PFSK-1 (cell line): Measurements from ENCODE around the gene DIP2C.

ENCODE experiments used
- FOXP2 ChIP-seq: optimal IDR thresholded peaks from 2 replicates; pipeline ENCODE3; 2011; ENCODE audit warnings: borderline replicate concordance, control low read depth, inconsistent platforms; ENCODE audit not compliant: insufficient read depth; ENCODE audit errors: extremely low read length, extremely low read depth
- POLR2AphosphoS5 ChIP-seq: IDR thresholded peaks from 2 replicates; pipeline ENCODE4 v1.6.1; 2012; ENCODE audit warnings: low read depth, mild to moderate bottlenecking, control low read depth, low read length, moderate library complexity
- REST ChIP-seq, 2 experiments: IDR thresholded peaks; 2 replicates each; pipeline versions ENCODE4 v1.6.1 to v1.8.0; 2011 to 2012; ENCODE audit warnings: low read depth in 2 of 2, low read length in 2 of 2, control low read depth in 1 of 2, inconsistent platforms in 1 of 2, mild to moderate bottlenecking in 1 of 2, moderate library complexity in 1 of 2; ENCODE audit not compliant: insufficient read depth in 1 of 2
- SIN3A ChIP-seq: IDR thresholded peaks from 2 replicates; pipeline ENCODE4 v1.6.1; 2012; ENCODE audit warnings: mild to moderate bottlenecking, low read length, moderate library complexity, borderline replicate concordance; ENCODE audit not compliant: insufficient read depth
- TAF1 ChIP-seq: IDR thresholded peaks from 2 replicates; pipeline ENCODE4 v1.6.1; 2012; ENCODE audit warnings: low read length, control low read depth, borderline replicate concordance; ENCODE audit not compliant: insufficient read depth

The DIP2C gene

GRCh38 chr10:490256-490655, 199.2 kb downstream of the DIP2C start:
- TF ChIP-seq FOXP2 (no peak), POLR2AphosphoS5 (no peak), SIN3A (no peak), TAF1 (no peak), REST (IDR thresholded peaks at IDR 0.05; ENCODE audit: insufficient read depth in 1 of 2, low read depth in 2 of 2, low read length in 2 of 2) (no peak)

GRCh38 chr10:489330-489729, 200.1 kb downstream of the DIP2C start:
- TF ChIP-seq REST (IDR thresholded peaks at IDR 0.05; ENCODE audit: insufficient read depth in 1 of 2, low read depth in 2 of 2, low read length in 2 of 2) (no peak), TAF1 (no peak), POLR2AphosphoS5 (no peak), SIN3A (no peak), FOXP2 (no peak)

- TF ChIP-seq SIN3A (no peak), TAF1 (no peak), REST (IDR thresholded peaks at IDR 0.05; ENCODE audit: insufficient read depth in 1 of 2, low read depth in 2 of 2, low read length in 2 of 2) (no peak), FOXP2 (no peak), POLR2AphosphoS5 (no peak)
These were observed 200.6 kb downstream of the DIP2C start for GRCh38 chr10:488933-489215.

GRCh38 chr10:488081-488932, 201.2 kb downstream of the DIP2C start:
- TF ChIP-seq SIN3A (no peak), FOXP2 (no peak), POLR2AphosphoS5 (no peak), TAF1 (no peak), REST (IDR thresholded peaks at IDR 0.05; ENCODE audit: insufficient read depth in 1 of 2, low read depth in 2 of 2, low read length in 2 of 2) (no peak)
